ENCODE results near the gene ITGA8. TPM values are rescaled to one million over a fixed set of nuclear protein-coding genes. Genes with fewer than 3 reads are reported as not detected.

Gene ITGA8
- total RNA-seq, 1 experiment from 2014 or later: not detected

DNA sequence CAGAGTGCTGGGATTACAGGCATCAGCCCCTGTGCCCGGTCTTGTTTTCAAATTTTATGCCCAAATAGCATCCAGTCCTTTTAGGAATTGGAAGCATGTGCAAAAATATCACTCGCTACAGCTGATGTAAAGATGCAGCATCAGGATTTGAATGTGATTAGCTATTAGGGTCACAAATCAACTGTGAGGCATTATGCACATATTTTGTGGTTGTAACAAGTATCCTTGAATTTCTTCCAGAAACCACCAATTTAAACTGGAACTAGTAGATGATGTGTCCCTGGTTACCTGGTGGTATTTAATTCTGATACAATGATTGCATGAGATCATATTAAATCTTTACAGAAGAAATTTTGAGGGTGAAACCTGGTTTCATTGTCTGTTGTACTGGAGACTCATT is 41.0 kb upstream of the ITGA8 start:
- Histone ChIP-seq H3K4me1 (no peaks in the 10 kb centered on the region), H3K36me3 (ENCODE audit: control insufficient read depth, insufficient read depth, low read length) (no peaks in the 10 kb centered on the region), H3K4me3 (ENCODE audit: low read depth, low read length) (no peak overlapping the region), H3K27me3 (replicated peaks; ENCODE audit: control insufficient read depth, insufficient read depth, low read length) (no peaks in the 10 kb centered on the region), H3K9me3 (no peaks in the 10 kb centered on the region; the same call in 1 of the 2 replicates)
- BruUV-seq (replicated peaks): no TSS peak
- POLR2A ChIA-PET: no interaction called here
- TF ChIP-seq CTCF (IDR thresholded peaks at IDR 0.05; ENCODE audit: insufficient read depth in 1 of 2, low read depth in 1 of 2, low read length in 1 of 2, severe bottlenecking in 1 of 2, unreplicated experiment in 1 of 2): no peak
- DNase-seq: no peak
- no peak overlapping the region for H3K4me3 Mint-ChIP-seq (ENCODE audit: unreplicated experiment)
- H3K27ac Mint-ChIP-seq (ENCODE audit: unreplicated experiment): no peak overlapping the region
- intact Hi-C loops (cut with micrococcal nuclease; ENCODE audit: unreplicated experiment): no loop called here
- no peaks in the 10 kb centered on the region for H3K36me3 Mint-ChIP-seq (ENCODE audit: insufficient read depth, unreplicated experiment)
- peaks cover 22% of the 10 kb centered on the region for H3K27me3 Mint-ChIP-seq (ENCODE audit: insufficient read depth, unreplicated experiment)
- CTCF ChIA-PET: no interaction called here
- H3K9me3 Mint-ChIP-seq (ENCODE audit: unreplicated experiment): peaks cover 19% of the 10 kb centered on the region
- H3K4me1 Mint-ChIP-seq (ENCODE audit: low read depth, unreplicated experiment): no peaks in the 10 kb centered on the region

DNA sequence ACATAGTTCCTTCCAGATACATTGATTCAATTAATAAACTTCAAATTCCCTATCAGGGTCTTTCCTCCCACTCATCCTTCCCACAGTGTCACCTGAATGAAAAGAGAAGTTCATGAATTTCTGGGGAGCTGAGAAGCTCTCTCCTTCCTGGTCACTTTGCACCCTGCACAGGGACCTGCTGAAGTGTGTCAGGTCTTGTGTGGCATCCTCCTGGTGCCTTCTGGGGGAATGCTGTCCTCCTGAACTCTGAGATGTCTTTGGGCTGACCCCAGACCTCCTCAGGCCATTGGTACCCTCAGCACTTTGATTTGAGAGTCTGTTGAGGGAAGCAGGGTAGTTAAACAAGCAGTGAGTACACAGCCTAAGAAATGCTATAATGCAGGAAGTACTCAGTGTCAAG is 39.5 kb upstream of the ITGA8 start:
- CTCF ChIA-PET: no interaction called here
- peaks cover under 1% of the 10 kb centered on the region; the same call in 1 of the 2 replicates for H3K9me3 ChIP-seq
- Mint-ChIP-seq H3K36me3 (ENCODE audit: insufficient read depth, unreplicated experiment) (no peaks in the 10 kb centered on the region), H3K4me1 (ENCODE audit: low read depth, unreplicated experiment) (no peaks in the 10 kb centered on the region), H3K27me3 (ENCODE audit: insufficient read depth, unreplicated experiment) (peaks cover 24% of the 10 kb centered on the region), H3K9me3 (ENCODE audit: unreplicated experiment) (peaks cover 13% of the 10 kb centered on the region), H3K4me3 (ENCODE audit: unreplicated experiment) (no peak overlapping the region), H3K27ac (ENCODE audit: unreplicated experiment) (no peak overlapping the region)
- no peaks in the 10 kb centered on the region for H3K36me3 ChIP-seq (ENCODE audit: control insufficient read depth, insufficient read depth, low read length)
- POLR2A ChIA-PET: no interaction called here
- no peak for DNase-seq
- BruUV-seq (replicated peaks): no TSS peak
- H3K4me3 ChIP-seq (ENCODE audit: low read depth, low read length): no peak overlapping the region
- intact Hi-C loops (cut with micrococcal nuclease; ENCODE audit: unreplicated experiment): loop anchor here (5.0 kb wide), 1 partner anchor 1608 kb away; no protein-coding TSS in a partner anchor
- H3K27me3 ChIP-seq (replicated peaks; ENCODE audit: control insufficient read depth, insufficient read depth, low read length): no peaks in the 10 kb centered on the region
- no peak for TF ChIP-seq CTCF (IDR thresholded peaks at IDR 0.05; ENCODE audit: insufficient read depth in 1 of 2, low read depth in 1 of 2, low read length in 1 of 2, severe bottlenecking in 1 of 2, unreplicated experiment in 1 of 2)
- no peaks in the 10 kb centered on the region for H3K4me1 ChIP-seq

DNA sequence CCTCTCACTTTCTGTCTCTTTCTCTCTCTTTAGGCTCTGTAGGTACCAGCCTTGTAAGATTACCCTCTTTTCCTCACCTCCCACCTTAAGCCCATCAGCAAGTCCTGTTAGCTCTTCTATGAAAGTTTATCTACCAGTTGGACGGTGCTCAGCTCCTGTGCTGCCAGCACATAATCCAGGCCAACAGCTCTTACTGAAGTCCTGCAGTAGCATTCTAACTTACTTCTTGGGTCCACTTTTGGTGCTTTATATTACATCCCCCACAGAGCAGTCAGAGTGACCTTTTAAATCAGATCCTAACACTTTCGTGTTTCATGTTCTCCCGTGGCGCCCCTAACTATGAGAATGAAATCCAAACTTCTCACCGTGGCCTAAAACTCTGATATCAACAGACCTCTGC is 38.9 kb upstream of the ITGA8 start:
- ChIA-PET CTCF (no interaction called here), POLR2A (no interaction called here)
- DNase-seq: no peak
- H3K4me3 Mint-ChIP-seq (ENCODE audit: unreplicated experiment): no peak overlapping the region
- BruUV-seq (replicated peaks): no TSS peak
- H3K4me1 ChIP-seq: no peaks in the 10 kb centered on the region
- peaks cover 25% of the 10 kb centered on the region for H3K27me3 Mint-ChIP-seq (ENCODE audit: insufficient read depth, unreplicated experiment)
- peaks cover 10% of the 10 kb centered on the region for H3K9me3 Mint-ChIP-seq (ENCODE audit: unreplicated experiment)
- H3K4me3 ChIP-seq (ENCODE audit: low read depth, low read length): no peak overlapping the region
- intact Hi-C loops (cut with micrococcal nuclease; ENCODE audit: unreplicated experiment): loop anchor here (5.0 kb wide), 1 partner anchor 1609 kb away; no protein-coding TSS in a partner anchor
- TF ChIP-seq CTCF (IDR thresholded peaks at IDR 0.05; ENCODE audit: insufficient read depth in 1 of 2, low read depth in 1 of 2, low read length in 1 of 2, severe bottlenecking in 1 of 2, unreplicated experiment in 1 of 2): no peak
- no peaks in the 10 kb centered on the region for H3K4me1 Mint-ChIP-seq (ENCODE audit: low read depth, unreplicated experiment)
- H3K36me3 Mint-ChIP-seq (ENCODE audit: insufficient read depth, unreplicated experiment): no peaks in the 10 kb centered on the region
- no peaks in the 10 kb centered on the region for H3K27me3 ChIP-seq (replicated peaks; ENCODE audit: control insufficient read depth, insufficient read depth, low read length)
- no peaks in the 10 kb centered on the region for H3K36me3 ChIP-seq (ENCODE audit: control insufficient read depth, insufficient read depth, low read length)
- no peak overlapping the region for H3K27ac Mint-ChIP-seq (ENCODE audit: unreplicated experiment)
- H3K9me3 ChIP-seq: 0 out of 2 replicates have a peak, but pooled peaks cover 2% of the 10 kb centered on the region
